DND-41 (cell line): ENCODE measurements around the gene OR51B2.

Source experiments
- ATAC-seq: fragments of 200-7000 bp; cut with Tn5 transposase; 3 replicates; pipeline ENCODE4 v1.9.1; 2021; ENCODE audit warnings: low read depth; ENCODE audit not compliant: insufficient read depth
- DNase-seq: peaks from one replicate; pipeline ENCODE4 v3.0.0-alpha.2; 2020
- H2AFZ ChIP-seq: 2 replicates; pipeline ENCODE4 v1.6.0; 2012; ENCODE audit warnings: low read depth, low read length
- H3K27ac ChIP-seq: 2 replicates; pipeline ENCODE4 v1.5.1; 2012; ENCODE audit warnings: low read length, inconsistent platforms
- H3K27me3 ChIP-seq: fragments of 200-600 bp; sonication (generic); 2 replicates; pipeline ENCODE4 v1.6.0; 2012; ENCODE audit warnings: low read length, mild to moderate bottlenecking, inconsistent platforms; ENCODE audit not compliant: insufficient read depth, poor library complexity
- H3K36me3 ChIP-seq: 2 replicates; pipeline ENCODE4 v1.5.1; 2012; ENCODE audit warnings: low read length, inconsistent platforms; ENCODE audit not compliant: insufficient read depth
- H3K4me1 ChIP-seq: 2 replicates; pipeline ENCODE4 v1.5.1; 2012; ENCODE audit warnings: mild to moderate bottlenecking, low read length; ENCODE audit not compliant: insufficient read depth
- H3K4me2 ChIP-seq: 2 replicates; pipeline ENCODE4 v1.6.0; 2012; ENCODE audit warnings: mild to moderate bottlenecking, moderate library complexity, low read length, inconsistent platforms; ENCODE audit not compliant: insufficient read depth
- H3K4me3 ChIP-seq, 2 experiments: fragments of 200-600 bp in 1 of 2; shearing (Covaris generic) in 1 of 2; 2 replicates each; pipeline ENCODE4 v1.5.1; 2012 to 2016; ENCODE audit warnings: inconsistent platforms in 2 of 2, low read length in 2 of 2, mild to moderate bottlenecking in 2 of 2, low read depth in 1 of 2, moderate library complexity in 1 of 2
- H3K79me2 ChIP-seq: 2 replicates; pipeline ENCODE4 v1.6.0; 2012; ENCODE audit warnings: low read length, inconsistent platforms; ENCODE audit not compliant: insufficient read depth
- H3K9ac ChIP-seq: 2 replicates; pipeline ENCODE4 v1.6.0; 2012; ENCODE audit warnings: low read depth, mild to moderate bottlenecking, inconsistent platforms, low read length, moderate library complexity
- H3K9me3 ChIP-seq: 2 replicates; pipeline ENCODE4 v1.5.1; 2012; ENCODE audit warnings: low read length, moderate library complexity, mild to moderate bottlenecking, inconsistent platforms; ENCODE audit not compliant: insufficient read depth, severe bottlenecking
- H4K20me1 ChIP-seq: 2 replicates; pipeline ENCODE4 v1.6.0; 2012; ENCODE audit warnings: low read length; ENCODE audit not compliant: insufficient read depth
- CTCF ChIP-seq: IDR thresholded peaks from 2 replicates; pipeline ENCODE4 v1.5.1; 2012; ENCODE audit warnings: borderline replicate concordance, low read length, moderate library complexity, mild to moderate bottlenecking; ENCODE audit not compliant: poor library complexity, severe bottlenecking; ENCODE audit errors: extremely low read depth
- EZH2 ChIP-seq: IDR thresholded peaks from 3 replicates; pipeline ENCODE4 v1.6.1; 2012; ENCODE audit warnings: borderline replicate concordance, low read depth, mild to moderate bottlenecking, moderate library complexity, low read length, inconsistent platforms; ENCODE audit not compliant: severe bottlenecking

Gene OR51B2

GRCh38 chr11:5285703-5286340, 38.3 kb downstream of the OR51B2 start:
- Histone ChIP-seq H4K20me1 (no peaks in the 10 kb centered on the region), H3K4me1 (no peaks in the 10 kb centered on the region), H3K4me2 (no peak overlapping the region), H2AFZ (no peak overlapping the region), H3K27ac (no peak overlapping the region), H3K9ac (no peak overlapping the region), H3K79me2 (no peaks in the 10 kb centered on the region), H3K4me3 (no peak overlapping the region), H3K27me3 (no peaks in the 10 kb centered on the region), H3K36me3 (no peaks in the 10 kb centered on the region), H3K9me3 (no peaks in the 10 kb centered on the region)
- DNase-seq = no peak
- no peak for TF ChIP-seq EZH2
- no peak for TF ChIP-seq CTCF
- ATAC-seq = no peak

- H3K9ac ChIP-seq = no peak overlapping the region
- H3K36me3 ChIP-seq = no peaks in the 10 kb centered on the region
- TF ChIP-seq EZH2 (no peak), CTCF (no peak)
- H3K27ac ChIP-seq = no peak overlapping the region
- no peak overlapping the region for H2AFZ ChIP-seq
- no peaks in the 10 kb centered on the region for H3K79me2 ChIP-seq
- H3K4me1 ChIP-seq = no peaks in the 10 kb centered on the region
- H3K4me2 ChIP-seq = no peak overlapping the region
- DNase-seq (no peak), ATAC-seq (no peak)
- no peaks in the 10 kb centered on the region for H3K9me3 ChIP-seq
- no peaks in the 10 kb centered on the region for H4K20me1 ChIP-seq
- no peak overlapping the region for H3K4me3 ChIP-seq
- no peaks in the 10 kb centered on the region for H3K27me3 ChIP-seq
Observed at GRCh38 chr11:5284637-5285036, 39.5 kb downstream of the OR51B2 start.

- H3K9ac ChIP-seq = no peak overlapping the region
- H4K20me1 ChIP-seq = no peaks in the 10 kb centered on the region
- H3K4me1 ChIP-seq = no peaks in the 10 kb centered on the region
- no peak for TF ChIP-seq EZH2
- TF ChIP-seq CTCF = no peak
- H3K27me3 ChIP-seq = no peaks in the 10 kb centered on the region
- no peaks in the 10 kb centered on the region for H3K79me2 ChIP-seq
- no peak overlapping the region for H3K27ac ChIP-seq
- no peak overlapping the region for H3K4me3 ChIP-seq
- no peaks in the 10 kb centered on the region for H3K36me3 ChIP-seq
- H2AFZ ChIP-seq = no peak overlapping the region
- no peaks in the 10 kb centered on the region for H3K9me3 ChIP-seq
- DNase-seq (no peak), ATAC-seq (no peak)
- H3K4me2 ChIP-seq = no peak overlapping the region
Observed at GRCh38 chr11:5283882-5284281, 40.2 kb downstream of the OR51B2 start.
